Measurements from ENCODE around the gene GAPDH.
A peak's percentile ranks its signal among the peaks of the same experiment; 100 is the strongest.
"Not testable (repeated sequence)": the region's sequence is repeated elsewhere in the genome, so short reads cannot be mapped to it uniquely, and the experiment has no call there.

Gene GAPDH

DNA sequence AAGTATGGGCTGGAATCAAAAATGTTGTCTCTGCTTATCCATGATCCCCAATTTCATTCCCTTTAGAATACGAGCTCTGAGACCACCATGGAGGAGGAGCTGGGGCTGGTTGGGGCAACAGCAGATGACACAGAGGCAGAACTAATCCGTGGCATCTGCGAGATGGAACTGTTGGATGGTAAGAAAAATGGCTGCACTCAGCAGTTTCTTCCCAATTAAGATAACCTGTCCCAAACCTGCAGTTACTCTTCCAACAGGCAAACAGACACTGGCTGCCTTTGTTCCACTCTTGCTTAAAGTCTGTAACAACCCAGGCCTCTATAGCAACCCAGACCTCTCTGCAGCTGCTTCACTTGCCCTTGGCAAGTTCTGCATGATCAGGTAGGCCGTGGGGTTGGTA, 6.6 kb upstream of the GAPDH start:
- no peak overlapping the region for H3K4me3 ChIP-seq (ENCODE audit: low read depth, low read length)
- DNase-seq (ENCODE audit: low read depth), result no peak

DNA sequence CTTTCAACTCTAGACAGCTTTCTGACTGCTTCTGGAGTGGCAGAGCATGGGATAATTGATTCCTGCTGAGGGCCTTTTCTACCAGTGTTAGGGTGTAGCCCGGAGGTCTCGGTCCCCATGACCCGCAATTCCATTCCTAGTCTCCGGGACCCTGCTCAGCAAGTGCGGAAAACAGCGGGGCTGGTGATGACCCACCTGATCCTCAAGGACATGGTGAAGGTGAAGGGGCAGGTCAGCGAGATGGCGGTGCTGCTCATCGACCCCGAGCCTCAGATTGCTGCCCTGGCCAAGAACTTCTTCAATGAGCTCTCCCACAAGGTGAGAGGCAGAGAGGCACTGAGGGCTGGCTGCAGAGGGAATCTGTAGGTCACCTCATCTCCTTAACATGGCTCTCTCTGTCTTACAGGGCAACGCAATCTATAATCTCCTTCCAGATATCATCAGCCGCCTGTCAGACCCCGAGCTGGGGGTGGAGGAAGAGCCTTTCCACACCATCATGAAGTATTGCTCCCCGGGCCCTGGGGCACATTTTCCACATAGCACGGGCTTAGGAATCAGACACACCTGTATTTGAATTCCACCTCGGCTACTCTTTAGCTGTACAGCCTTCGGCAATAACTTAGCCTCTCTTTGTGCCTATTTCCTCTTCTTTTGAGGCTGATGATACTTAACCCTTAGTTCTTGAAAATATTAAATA, 5.6 kb upstream of the GAPDH start:
- H3K4me3 ChIP-seq (ENCODE audit: low read depth, low read length), result no peak overlapping the region
- no peak for DNase-seq (ENCODE audit: low read depth)

DNA sequence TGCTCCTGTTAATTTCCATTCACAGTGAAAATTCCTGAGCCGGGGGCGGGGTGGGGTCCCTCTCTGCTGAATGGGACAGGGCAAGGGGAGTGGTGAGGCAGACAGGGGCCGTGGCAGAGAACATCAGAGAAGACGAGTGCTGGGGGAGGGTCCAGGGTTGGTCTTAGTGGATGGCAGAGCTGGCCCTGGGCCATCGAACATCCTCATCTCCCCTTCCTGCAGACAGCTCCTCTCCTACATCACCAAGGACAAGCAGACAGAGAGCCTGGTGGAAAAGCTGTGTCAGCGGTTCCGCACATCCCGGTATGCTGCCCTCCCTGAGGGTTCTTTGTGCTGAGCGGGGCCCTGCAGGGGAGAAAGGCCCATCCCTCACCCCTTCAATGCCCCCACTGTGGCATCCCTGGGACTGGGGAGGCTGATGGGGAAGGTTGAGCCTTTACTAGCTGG, 5.0 kb upstream of the GAPDH start:
- DNase-seq (ENCODE audit: low read depth), result no peak
- no peak overlapping the region for H3K4me3 ChIP-seq (ENCODE audit: low read depth, low read length)

DNA sequence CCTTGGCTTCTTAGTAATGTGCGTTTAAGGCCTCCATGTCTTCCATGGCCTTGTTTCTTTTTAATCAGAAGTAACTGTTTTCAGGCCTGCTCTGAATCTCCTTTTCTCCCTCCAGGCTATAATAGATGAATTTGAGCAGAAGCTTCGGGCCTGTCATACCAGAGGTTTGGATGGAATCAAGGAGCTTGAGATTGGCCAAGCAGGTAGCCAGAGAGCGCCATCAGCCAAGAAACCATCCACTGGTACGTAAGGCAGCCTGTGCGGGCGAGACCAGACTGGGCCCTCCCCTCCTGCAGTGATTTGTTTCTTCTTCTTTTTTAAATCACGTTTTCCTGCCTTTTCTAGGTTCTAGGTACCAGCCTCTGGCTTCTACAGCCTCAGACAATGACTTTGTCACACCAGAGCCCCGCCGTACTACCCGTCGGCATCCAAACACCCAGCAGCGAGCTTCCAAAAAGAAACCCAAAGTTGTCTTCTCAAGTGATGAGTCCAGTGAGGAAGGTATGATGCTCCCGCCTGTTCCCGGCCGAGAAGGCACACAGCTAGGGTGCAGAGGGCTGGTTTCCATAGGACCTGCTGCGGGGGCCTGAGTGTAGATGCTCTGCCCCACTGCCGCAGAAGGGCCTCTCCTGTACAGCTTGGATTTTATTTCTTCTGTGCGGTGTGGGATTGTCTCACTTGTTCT, 3.6 kb upstream of the GAPDH start:
- DNase-seq (ENCODE audit: low read depth), result no peak
- no peak overlapping the region for H3K4me3 ChIP-seq (ENCODE audit: low read depth, low read length)

DNA sequence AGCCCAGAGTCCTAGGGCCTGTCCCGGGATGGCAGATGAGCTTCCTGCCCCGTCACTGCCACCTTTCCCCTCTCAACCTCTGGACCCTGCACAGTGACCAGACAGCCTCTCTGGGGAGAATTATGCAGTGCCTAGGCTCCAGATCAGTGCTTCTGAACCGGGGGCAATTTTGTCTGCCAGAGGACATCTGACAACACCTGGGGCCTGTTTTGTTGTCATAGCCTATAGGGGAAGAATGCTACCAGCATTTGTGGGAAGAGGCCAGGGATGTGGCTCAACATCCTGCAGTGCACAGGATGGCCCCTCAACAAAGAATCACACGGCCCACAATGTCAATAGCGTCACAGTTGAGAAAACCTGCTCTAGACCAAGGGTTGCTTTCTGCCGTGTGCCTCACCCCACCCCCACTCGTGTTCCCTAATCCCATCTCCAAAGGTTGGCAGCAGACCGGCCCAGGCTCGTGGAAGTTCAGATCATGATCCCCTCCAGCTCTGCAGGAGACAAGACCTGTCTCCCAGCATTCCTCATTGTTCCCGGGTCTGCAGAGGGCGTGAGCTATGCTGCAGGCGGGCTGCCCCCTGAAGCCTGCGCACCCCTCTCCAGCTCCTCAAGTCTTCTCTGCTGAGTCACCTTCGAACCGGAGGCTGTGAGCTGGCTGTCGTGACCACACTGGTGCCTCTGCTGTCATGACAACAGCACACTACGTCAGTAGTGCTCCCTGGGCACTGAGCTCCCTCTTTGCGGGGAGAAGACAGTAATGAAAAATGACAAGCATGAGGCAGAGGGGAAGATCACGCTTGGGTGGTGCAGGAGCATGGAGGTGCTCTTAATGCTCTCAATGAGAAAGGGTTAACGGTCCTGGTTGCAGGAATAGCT, 2.0 kb upstream of the GAPDH start:
- H3K4me3 ChIP-seq (ENCODE audit: low read depth, low read length), result peak overlapping the region; percentile 95

DNA sequence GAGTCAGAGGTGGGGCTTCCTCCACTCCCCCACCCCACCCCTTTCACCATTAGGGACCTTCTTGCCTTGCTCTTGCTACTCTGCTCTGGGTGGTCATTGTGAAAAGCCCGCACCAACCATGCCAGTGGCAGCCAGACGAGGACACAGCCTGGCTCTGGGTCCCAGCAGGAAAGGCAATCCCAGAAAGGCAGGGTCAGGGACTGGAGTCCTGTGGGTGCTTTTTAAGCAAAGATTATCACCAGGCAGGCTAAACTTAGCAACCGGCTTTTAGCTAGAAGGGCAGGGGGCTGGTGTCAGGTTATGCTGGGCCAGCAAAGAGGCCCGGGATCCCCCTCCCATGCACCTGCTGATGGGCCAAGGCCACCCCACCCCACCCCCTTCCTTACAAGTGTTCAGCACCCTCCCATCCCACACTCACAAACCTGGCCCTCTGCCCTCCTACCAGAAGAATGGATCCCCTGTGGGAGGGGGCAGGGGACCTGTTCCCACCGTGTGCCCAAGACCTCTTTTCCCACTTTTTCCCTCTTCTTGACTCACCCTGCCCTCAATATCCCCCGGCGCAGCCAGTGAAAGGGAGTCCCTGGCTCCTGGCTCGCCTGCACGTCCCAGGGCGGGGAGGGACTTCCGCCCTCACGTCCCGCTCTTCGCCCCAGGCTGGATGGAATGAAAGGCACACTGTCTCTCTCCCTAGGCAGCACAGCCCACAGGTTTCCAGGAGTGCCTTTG, 1.2 kb upstream of the GAPDH start:
- peak overlapping the region; percentile 95 for H3K4me3 ChIP-seq (ENCODE audit: low read depth, low read length)
- DNase-seq (ENCODE audit: low read depth), result no peak

More for the DNA sequence above, 2.0 kb upstream of the GAPDH start:
- peak; percentile 96 for DNase-seq (ENCODE audit: low read depth)

DNA sequence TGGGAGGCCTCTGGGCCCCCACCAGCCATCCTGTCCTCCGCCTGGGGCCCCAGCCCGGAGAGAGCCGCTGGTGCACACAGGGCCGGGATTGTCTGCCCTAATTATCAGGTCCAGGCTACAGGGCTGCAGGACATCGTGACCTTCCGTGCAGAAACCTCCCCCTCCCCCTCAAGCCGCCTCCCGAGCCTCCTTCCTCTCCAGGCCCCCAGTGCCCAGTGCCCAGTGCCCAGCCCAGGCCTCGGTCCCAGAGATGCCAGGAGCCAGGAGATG, 729 bp upstream of the GAPDH start:
- H3K4me3 ChIP-seq (ENCODE audit: low read depth, low read length), result peak overlapping the region; percentile 95
- no peak for DNase-seq (ENCODE audit: low read depth)

DNA sequence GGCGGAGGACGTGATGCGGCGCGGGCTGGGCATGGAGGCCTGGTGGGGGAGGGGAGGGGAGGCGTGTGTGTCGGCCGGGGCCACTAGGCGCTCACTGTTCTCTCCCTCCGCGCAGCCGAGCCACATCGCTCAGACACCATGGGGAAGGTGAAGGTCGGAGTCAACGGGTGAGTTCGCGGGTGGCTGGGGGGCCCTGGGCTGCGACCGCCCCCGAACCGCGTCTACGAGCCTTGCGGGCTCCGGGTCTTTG, 303 bp downstream of the GAPDH start:
- DNase-seq (ENCODE audit: low read depth), result no peak
- peak overlapping the region; percentile 95 for H3K4me3 ChIP-seq (ENCODE audit: low read depth, low read length)

DNA sequence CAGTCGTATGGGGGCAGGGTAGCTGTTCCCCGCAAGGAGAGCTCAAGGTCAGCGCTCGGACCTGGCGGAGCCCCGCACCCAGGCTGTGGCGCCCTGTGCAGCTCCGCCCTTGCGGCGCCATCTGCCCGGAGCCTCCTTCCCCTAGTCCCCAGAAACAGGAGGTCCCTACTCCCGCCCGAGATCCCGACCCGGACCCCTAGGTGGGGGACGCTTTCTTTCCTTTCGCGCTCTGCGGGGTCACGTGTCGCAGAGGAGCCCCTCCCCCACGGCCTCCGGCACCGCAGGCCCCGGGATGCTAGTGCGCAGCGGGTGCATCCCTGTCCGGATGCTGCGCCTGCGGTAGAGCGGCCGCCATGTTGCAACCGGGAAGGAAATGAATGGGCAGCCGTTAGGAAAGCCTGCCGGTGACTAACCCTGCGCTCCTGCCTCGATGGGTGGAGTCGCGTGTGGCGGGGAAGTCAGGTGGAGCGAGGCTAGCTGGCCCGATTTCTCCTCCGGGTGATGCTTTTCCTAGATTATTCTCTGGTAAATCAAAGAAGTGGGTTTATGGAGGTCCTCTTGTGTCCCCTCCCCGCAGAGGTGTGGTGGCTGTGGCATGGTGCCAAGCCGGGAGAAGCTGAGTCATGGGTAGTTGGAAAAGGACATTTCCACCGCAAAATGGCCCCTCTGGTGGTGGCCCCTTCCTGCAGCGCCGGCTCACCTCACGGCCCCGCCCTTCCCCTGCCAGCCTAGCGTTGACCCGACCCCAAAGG, 804 bp downstream of the GAPDH start:
- DNase-seq (ENCODE audit: low read depth), result no peak
- H3K4me3 ChIP-seq (ENCODE audit: low read depth, low read length), result peak overlapping the region; percentile 95

DNA sequence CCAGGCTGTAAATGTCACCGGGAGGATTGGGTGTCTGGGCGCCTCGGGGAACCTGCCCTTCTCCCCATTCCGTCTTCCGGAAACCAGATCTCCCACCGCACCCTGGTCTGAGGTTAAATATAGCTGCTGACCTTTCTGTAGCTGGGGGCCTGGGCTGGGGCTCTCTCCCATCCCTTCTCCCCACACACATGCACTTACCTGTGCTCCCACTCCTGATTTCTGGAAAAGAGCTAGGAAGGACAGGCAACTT, 1.3 kb downstream of the GAPDH start:
- no peak for DNase-seq (ENCODE audit: low read depth)
- peak overlapping the region; percentile 95 for H3K4me3 ChIP-seq (ENCODE audit: low read depth, low read length)

DNA sequence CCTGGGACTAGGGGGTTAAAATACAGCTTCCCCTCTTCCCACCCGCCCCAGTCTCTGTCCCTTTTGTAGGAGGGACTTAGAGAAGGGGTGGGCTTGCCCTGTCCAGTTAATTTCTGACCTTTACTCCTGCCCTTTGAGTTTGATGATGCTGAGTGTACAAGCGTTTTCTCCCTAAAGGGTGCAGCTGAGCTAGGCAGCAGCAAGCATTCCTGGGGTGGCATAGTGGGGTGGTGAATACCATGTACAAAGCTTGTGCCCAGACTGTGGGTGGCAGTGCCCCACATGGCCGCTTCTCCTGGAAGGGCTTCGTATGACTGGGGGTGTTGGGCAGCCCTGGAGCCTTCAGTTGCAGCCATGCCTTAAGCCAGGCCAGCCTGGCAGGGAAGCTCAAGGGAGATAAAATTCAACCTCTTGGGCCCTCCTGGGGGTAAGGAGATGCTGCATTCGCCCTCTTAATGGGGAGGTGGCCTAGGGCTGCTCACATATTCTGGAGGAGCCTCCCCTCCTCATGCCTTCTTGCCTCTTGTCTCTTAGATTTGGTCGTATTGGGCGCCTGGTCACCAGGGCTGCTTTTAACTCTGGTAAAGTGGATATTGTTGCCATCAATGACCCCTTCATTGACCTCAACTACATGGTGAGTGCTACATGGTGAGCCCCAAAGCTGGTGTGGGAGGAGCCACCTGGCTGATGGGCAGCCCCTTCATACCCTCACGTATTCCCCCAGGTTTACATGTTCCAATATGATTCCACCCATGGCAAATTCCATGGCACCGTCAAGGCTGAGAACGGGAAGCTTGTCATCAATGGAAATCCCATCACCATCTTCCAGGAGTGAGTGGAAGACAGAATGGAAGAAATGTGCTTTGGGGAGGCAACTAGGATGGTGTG, 1.9 kb downstream of the GAPDH start:
- DNase-seq (ENCODE audit: low read depth), result no peak
- peak overlapping the region; percentile 95 for H3K4me3 ChIP-seq (ENCODE audit: low read depth, low read length)

DNA sequence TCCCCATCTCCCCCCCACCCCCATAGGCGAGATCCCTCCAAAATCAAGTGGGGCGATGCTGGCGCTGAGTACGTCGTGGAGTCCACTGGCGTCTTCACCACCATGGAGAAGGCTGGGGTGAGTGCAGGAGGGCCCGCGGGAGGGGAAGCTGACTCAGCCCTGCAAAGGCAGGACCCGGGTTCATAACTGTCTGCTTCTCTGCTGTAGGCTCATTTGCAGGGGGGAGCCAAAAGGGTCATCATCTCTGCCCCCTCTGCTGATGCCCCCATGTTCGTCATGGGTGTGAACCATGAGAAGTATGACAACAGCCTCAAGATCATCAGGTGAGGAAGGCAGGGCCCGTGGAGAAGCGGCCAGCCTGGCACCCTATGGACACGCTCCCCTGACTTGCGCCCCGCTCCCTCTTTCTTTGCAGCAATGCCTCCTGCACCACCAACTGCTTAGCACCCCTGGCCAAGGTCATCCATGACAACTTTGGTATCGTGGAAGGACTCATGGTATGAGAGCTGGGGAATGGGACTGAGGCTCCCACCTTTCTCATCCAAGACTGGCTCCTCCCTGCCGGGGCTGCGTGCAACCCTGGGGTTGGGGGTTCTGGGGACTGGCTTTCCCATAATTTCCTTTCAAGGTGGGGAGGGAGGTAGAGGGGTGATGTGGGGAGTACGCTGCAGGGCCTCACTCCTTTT, 2.7 kb downstream of the GAPDH start:
- DNase-seq (ENCODE audit: low read depth), result no peak
- H3K4me3 ChIP-seq (ENCODE audit: low read depth, low read length), result peak overlapping the region; percentile 95

DNA sequence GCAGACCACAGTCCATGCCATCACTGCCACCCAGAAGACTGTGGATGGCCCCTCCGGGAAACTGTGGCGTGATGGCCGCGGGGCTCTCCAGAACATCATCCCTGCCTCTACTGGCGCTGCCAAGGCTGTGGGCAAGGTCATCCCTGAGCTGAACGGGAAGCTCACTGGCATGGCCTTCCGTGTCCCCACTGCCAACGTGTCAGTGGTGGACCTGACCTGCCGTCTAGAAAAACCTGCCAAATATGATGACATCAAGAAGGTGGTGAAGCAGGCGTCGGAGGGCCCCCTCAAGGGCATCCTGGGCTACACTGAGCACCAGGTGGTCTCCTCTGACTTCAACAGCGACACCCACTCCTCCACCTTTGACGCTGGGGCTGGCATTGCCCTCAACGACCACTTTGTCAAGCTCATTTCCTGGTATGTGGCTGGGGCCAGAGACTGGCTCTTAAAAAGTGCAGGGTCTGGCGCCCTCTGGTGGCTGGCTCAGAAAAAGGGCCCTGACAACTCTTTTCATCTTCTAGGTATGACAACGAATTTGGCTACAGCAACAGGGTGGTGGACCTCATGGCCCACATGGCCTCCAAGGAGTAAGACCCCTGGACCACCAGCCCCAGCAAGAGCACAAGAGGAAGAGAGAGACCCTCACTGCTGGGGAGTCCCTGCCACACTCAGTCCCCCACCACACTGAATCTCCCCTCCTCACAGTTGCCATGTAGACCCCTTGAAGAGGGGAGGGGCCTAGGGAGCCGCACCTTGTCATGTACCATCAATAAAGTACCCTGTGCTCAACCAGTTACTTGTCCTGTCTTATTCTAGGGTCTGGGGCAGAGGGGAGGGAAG, 3.5 kb downstream of the GAPDH start:
- H3K4me3 ChIP-seq (ENCODE audit: low read depth, low read length), result peak overlapping the region; percentile 95
- not testable (repeated sequence) for DNase-seq (ENCODE audit: low read depth)

DNA sequence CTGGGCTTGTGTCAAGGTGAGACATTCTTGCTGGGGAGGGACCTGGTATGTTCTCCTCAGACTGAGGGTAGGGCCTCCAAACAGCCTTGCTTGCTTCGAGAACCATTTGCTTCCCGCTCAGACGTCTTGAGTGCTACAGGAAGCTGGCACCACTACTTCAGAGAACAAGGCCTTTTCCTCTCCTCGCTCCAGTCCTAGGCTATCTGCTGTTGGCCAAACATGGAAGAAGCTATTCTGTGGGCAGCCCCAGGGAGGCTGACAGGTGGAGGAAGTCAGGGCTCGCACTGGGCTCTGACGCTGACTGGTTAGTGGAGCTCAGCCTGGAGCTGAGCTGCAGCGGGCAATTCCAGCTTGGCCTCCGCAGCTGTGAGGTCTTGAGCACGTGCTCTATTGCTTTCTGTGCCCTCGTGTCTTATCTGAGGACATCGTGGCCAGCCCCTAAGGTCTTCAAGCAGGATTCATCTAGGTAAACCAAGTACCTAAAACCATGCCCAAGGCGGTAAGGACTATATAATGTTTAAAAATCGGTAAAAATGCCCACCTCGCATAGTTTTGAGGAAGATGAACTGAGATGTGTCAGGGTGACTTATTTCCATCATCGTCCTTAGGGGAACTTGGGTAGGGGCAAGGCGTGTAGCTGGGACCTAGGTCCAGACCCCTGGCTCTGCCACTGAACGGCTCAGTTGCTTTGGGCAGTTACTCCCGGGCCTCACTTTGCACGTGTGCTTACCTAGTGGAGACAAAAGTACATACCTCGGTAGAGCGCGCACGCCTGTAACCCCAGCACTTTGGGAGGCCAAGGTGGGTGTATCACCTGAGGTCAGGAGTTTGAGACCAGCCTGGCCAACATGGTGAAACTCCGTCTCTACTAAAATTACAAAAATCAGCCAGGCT, 4.3 kb downstream of the GAPDH start:
- DNase-seq (ENCODE audit: low read depth), result no peak
- no peak overlapping the region for H3K4me3 ChIP-seq (ENCODE audit: low read depth, low read length)

DNA sequence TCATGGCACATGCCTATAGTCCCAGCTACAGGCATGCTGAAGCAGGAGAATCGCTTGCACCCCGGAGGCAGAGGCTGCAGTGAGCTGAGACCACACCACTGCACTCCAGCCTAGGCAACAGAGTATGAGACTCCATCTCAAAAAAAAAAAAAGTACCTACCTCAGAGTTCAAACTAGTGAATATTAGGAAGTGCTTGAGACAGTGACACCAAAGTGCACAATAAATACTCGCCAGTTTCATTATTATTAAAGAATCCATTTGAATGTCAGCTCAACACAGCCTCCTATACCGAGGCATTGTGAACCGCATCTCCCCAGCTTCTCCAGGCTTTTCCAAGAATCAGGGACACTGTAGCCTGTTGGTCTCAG, 5.0 kb downstream of the GAPDH start:
- H3K4me3 ChIP-seq (ENCODE audit: low read depth, low read length), result no peak overlapping the region
- no peak for DNase-seq (ENCODE audit: low read depth)

DNA sequence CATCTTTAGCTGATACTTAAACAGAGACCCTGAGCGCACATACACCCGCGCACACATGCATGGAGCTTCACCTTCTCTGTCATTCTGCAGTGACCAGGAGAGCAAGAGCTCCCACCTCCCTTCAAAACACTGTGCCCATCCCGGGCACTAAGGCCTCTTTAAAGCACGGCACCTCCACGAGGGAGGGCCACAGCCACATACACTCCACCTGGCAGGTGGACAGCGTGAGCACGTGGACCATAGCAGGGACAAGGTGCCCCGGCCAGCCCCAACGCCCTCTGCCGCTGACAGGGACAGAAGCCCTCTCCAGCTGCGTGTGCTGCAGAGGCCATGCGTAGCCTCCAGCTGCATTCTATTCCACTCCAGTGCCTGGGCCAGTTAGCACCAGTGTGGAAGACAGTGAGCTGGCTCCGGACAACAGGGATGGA, 5.4 kb downstream of the GAPDH start:
- H3K4me3 ChIP-seq (ENCODE audit: low read depth, low read length), result no peak overlapping the region
- DNase-seq (ENCODE audit: low read depth), result no peak

All from skeletal muscle cell (primary cell).